Measurements from ENCODE around the gene MBD3L2B. TPM values are rescaled to one million over a fixed set of nuclear protein-coding genes. Genes with fewer than 3 reads are reported as not detected.
A peak's percentile ranks its signal among the peaks of the same experiment; 100 is the strongest.

MBD3L2B gene
- polyA plus RNA-seq, 4 donors, result not detected

DNA sequence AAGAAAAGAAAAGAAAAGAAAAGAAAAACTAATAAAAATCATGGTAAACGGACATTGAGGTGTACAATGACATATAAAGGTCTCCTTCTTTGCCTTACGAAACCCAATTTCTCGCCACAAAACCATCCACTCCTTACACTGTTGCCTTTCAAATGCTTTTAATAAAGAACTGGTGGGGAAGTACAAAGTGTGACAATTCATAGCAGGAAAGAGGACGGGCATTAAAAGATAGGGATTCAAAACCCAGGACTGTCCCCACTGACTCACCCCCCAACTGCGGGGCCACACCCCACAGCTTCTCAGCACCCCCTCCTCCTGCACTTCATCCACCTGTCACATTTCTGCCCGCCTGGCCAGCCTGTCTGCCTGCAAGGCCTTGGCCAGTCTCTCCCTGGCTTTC is 2.4 kb downstream of the MBD3L2B start:
- DNase-seq (ENCODE audit: low read depth in 4 of 4, low spot score in 2 of 4), result no peak

DNA sequence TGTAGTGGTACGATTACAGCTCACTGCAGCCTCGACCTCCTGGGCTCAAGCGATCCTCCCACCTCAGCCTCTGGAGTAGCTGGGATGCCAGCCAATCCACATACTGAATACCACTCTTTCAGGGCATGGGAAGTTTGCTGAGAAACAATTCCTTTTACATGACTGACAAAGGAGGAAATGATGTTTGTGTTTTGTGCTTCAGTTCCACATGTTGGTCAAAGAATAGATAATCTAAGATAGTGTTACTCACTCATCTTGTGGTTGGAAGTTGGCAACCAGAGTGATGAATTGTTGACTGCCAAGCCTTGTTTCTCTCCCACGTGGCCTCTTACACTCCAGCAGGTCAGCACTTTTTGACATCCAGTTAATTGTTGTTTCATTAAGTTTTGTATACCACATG is 7.6 kb downstream of the MBD3L2B start:
- no peak for DNase-seq (ENCODE audit: low read depth in 4 of 4, low spot score in 2 of 4)

DNA sequence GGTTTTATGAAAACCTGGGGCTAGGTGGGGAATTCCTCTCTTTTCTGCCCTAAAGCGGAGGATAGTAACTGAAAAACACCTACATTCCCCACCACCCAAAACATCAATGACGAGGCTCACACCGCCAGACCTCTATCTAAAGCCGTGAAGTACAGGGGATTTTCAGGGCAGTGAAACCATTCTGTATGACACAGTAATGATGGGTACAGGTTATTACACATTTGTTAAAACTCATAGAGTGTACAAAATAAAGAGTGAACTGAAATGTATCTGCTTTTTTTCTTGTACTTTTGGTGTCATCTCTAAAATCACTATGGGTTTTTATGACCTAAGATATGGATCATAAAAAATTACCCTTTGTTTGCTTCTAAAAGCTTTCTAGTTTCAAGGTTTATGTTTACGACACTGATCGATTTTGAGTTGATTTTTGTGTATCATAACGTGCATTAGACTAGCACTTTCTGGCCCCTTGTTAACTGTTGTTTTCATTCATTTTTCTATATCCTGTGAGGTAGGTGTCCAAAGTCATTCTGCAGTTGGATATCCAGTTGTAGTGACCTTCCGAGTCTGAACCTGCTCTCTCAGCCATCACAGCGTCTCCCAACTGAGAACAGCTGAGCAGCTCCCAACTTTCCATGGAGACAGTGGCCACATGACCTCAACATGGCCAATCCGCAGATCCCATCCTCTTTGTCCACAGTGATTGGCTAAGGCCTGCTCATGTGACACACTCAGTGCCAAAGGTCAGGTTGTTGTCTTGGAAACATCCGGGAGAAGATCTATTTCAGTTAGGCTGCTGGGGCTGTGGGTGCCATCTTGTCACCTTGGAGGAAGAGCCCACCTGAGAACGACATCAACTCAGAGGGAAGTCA is 10.3 kb downstream of the MBD3L2B start:
- no peak for DNase-seq (ENCODE audit: low read depth in 4 of 4, low spot score in 2 of 4)

DNA sequence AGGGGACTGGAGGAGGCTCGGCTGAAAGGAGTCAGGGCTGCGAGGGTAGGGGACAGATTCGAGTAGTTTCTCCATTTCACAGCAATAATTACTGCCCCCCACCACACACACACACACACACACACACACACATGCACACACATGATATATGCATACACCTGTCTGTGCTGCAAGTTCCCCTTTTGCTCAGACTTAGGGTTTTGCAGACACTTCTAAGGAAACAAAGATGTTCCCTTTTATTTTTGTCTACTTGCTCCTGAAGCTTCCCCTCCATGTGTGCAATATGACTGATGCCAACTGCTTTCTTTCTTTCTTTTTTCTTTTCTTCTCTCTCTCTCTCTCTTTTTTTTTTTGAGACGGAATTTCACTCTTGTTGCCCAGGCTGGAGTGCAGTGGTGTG is 13.4 kb downstream of the MBD3L2B start:
- no peak for DNase-seq (ENCODE audit: low read depth in 4 of 4, low spot score in 2 of 4)

DNA sequence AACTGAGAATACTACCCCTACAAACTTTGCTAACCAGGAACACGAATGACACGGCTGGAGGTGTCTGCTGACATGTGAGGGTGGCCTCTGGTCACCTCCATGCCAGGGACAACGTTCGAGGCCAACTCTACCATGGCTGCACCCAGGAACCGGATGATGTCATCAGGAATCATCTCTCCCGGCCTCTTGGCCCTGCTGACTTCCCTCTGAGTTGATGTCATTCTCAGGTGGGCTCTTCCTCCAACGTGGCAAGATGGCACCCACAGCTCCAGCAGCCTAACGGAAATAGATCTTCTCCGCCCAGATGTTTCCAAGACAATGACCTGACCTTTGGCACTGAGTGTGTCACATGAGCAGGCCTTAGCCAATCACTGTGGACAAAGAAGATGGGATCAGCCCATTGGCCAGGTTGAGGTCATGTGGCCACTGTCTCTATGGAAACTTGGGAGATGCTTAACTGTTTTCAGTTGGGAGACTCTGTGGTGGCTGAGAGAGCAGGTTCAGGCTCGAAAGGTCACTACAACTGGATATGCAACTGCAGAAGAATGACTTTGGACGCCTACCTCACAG is 15.0 kb downstream of the MBD3L2B start:
- no peak for DNase-seq (ENCODE audit: low read depth in 4 of 4, low spot score in 2 of 4)

DNA sequence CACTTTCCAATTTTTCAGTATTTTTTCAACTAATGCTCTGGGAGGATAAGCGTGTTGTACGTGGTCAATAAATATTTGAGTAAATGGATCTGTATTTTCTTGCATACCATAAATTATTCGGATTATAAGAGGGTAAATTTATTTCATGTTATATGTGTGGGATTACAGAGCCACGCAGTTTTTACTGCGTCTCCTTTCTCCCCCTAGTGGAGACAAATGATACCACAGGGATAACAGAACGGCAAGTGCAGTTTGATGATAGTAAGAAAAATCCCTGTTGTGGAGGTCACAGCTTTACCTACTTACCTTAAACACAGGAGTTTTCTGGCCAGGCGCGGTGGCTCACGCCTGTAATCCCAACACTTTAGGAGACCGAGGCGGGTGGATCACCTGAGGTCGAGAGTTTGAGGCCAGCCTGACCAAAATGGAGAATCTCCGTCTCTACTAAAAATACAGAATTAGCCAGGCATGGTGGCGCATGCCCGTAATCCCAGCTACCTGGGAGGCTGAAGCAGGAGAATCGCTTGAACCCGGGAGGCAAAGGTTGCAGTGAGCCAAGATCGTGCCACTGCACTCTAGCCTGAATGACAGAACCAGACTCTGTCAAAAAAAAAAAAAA is 16.8 kb downstream of the MBD3L2B start:
- DNase-seq (ENCODE audit: low read depth in 4 of 4, low spot score in 2 of 4), result peak in 2 of 4 donors; percentile 2 to 17

DNA sequence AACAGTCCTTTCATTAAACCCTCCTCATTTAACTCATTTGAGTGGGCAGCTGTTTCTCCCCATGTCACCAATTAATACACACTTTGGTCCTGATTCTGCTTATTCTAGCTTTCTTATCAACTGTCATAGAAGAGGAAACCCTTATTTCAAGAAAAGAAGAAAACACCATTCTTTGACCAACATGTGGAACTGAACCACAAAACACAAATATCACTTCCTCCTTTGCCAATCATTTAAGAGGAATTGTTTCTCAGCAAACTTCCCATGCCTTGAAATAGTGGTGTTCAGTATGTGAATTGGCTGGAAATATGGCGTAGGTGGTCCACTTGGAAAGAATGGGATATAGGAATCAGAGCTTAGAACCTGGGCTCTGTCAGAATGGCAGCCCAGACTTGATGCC is 20.4 kb downstream of the MBD3L2B start:
- no peak for DNase-seq (ENCODE audit: low read depth in 4 of 4, low spot score in 2 of 4)

DNA sequence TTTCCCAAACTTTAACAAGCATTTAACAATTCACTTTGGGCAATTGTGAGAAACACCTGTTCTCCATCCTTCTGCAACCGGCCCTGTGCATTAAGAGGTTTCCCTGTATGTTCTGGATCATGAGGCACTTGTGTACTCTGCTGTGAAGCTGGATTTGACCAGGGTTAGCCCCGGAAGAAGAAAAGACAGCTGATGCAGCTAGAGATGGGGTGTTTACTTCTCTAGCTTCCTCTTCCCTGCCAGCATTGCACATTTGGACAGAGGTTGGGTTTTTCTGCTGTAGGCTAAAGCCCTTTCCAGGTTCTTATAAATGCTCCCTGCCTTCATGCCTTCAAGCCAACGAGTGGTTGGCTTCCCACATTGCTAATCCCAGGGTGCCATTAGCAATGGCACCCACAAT is 20.9 kb downstream of the MBD3L2B start:
- no peak for DNase-seq (ENCODE audit: low read depth in 4 of 4, low spot score in 2 of 4)

DNA sequence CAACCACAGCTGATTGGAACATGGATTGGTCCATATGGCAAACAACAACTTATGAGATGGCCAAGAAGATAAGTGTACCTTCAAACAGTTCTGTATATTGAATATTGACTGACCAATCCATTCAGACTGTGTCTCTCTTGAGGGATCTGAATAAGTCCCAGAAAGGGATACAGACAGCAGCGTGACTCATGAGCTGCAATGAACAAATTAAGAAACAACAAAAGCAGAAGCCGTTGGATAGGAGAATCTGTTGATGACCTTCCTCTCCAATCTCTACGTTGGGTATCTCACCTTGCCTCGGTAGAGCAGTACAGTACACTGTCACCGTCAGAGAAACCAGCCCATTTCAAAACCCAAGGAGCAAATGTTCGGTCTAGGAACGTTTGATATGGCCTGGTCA is 21.3 kb downstream of the MBD3L2B start:
- no peak for DNase-seq (ENCODE audit: low read depth in 4 of 4, low spot score in 2 of 4)

DNA sequence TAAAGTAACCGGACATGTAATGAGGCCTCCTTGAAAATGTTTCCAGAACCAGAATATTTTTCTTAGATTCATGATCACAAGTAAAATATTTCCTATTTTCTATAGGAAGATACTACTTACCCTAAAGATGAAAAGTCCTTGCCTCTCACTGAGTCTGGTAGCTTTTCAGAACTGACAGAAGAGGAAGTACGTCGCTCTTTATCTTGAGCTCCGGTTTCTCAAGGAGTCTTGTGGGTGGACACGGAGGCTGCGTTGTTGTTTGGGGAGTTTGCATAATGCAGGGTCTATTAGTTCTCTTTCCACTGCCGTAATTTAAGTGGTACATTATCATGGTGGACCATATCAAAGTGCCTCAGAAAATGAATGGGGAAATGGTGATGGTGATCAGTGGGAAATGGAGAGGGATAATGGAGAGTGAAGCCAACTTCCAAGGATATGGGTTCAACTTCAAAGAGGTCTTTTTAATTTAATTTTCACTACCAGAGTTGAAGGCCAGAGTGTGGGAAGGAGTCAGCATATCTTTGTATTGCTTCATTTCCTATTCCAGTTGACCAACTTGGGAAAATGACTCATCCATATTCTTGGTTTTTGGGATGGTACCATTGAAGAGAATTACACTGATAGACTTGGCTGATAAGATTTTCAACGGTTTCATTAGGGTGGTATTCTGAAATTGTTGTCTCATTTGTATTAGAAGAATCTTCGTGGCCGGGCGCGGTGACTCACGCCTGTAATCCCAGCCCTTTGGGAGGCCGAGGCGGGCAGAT is 23.4 kb downstream of the MBD3L2B start:
- no peak for DNase-seq (ENCODE audit: low read depth in 4 of 4, low spot score in 2 of 4)

DNA sequence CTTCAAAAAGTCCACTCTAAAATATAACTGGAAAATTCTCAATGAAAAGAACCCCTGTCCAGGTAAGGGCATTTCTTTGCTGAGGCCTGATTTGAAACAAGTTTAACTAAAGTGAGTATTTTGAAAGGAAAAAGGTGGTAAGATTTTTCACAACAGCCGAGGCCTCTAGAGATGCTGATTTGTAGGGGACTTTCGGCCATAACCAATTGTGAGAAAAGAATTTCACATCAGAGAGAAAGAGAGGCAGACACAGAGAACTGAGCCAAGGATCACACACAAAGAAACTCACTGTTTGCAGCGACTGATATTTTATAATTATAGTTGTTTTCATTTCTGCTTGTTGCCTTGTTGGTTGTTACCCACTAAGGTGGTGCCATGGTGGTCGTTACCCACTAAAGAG is 24.4 kb downstream of the MBD3L2B start:
- DNase-seq (ENCODE audit: low read depth in 4 of 4, low spot score in 2 of 4), result no peak

DNA sequence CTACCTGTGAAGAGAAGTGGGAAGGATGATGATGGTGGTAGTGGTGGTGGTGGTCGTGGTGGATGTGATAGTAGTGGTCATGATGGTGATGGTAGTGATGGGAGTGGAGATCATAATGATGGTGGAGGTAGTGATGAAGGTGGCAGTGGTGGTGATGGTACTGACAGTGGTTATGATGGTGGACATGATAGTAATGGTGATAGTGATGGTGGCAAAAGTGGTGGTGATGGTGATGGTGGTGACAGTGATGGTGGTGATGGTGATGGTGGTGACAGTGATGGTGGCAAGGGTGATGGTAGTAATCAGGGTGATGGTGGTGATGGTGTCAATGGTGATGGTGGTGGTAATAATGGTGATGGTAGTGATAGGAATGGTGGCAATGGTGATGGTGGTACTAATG is 26.2 kb downstream of the MBD3L2B start:
- no peak for DNase-seq (ENCODE audit: low read depth in 4 of 4, low spot score in 2 of 4)

DNA sequence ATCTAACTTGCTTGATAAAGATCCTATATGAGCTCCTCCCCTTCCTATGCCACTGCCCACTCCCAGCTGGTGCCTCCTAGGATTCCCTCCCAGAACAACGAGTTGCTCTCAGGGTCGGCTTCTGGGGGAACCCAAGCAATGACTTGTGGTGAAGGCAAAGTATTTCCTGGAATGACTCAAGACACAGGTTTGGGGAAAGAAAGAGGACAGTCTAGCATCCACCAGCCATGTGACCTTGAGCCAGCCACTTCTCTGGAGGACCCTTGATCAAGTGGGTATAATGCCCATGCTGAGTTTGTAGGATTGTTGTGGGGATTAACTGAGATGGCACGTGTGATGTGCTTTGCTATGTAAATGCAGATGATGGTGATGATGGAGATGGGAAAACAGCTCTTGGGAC is 33.0 kb downstream of the MBD3L2B start:
- DNase-seq (ENCODE audit: low read depth in 4 of 4, low spot score in 2 of 4), result no peak

DNA sequence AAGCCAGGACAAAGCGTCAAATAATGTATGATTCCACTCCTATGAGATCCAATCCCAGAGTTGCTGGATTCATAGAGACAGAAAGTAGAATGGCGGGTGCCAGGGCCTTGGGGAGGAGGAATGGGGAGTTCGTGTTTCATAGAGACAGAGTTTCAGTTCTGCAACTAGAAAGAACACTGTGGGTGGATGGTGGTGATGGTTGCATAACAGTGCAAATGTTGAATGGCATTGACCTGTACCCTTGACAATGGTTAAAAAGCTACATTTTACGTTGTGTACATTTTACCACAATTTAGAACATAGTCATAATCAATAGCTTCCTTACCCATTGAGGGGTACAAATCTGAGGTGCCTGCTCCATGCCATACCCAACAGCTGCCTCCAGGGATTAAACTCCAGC is 33.4 kb downstream of the MBD3L2B start:
- no peak for DNase-seq (ENCODE audit: low read depth in 4 of 4, low spot score in 2 of 4)

DNA sequence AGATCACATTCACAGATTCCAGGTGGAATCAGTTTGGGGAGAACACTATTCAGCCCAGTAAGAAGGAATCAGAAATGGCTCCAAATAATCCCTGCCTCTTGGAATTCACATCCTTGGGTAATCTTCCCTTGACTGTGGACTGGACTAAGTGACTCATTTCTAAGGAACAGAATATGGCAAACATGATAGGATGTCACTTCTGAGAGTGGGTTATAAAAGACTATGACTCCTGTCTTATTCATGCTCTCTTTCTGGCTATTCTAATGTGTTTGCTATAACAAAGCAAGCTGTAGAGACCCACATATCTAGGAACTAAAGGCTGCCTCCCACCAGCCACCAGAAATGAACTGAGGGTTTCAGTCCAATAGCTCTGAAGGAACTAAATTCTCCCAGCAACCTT is 37.8 kb downstream of the MBD3L2B start:
- DNase-seq (ENCODE audit: low read depth in 4 of 4, low spot score in 2 of 4), result no peak

DNA sequence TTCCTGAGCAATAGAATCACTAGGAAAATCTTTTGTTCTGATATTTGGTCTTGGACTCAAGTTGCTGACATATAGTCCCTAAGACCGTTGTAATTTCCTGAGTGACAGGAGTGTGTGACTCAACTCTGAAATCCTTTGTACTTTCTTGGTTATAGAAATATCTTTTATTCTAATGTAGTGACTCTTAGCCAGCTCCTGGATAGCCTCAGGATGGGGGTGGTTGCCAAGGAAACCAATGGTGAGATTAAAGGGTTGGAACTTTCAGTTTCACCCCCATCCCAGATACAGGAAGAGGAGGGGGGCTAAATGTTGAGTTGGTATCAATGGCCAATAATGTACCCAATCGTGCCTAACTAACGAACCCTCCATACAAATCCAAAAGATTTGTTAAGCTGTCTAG is 41.8 kb downstream of the MBD3L2B start:
- no peak for DNase-seq (ENCODE audit: low read depth in 4 of 4, low spot score in 2 of 4)

DNA sequence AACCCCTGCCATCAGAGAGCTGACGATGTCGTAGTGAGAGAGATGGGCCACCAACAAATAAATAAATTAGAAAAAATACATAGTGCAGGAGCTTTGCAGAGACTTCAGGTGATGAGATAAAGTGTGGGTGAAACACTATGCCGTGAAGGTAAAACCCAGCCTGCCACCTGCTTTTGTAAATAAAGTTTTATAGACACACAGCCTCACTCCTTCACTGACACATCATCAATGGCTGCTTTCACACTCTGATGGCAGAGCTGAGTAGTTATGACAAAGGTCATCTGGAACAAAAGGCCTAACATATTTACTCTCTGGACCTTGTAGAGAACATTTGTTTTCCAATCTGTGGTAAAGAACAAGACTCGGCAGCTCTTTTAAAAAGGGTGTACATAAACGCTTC is 45.0 kb downstream of the MBD3L2B start:
- no peak for DNase-seq (ENCODE audit: low read depth in 4 of 4, low spot score in 2 of 4)

DNA sequence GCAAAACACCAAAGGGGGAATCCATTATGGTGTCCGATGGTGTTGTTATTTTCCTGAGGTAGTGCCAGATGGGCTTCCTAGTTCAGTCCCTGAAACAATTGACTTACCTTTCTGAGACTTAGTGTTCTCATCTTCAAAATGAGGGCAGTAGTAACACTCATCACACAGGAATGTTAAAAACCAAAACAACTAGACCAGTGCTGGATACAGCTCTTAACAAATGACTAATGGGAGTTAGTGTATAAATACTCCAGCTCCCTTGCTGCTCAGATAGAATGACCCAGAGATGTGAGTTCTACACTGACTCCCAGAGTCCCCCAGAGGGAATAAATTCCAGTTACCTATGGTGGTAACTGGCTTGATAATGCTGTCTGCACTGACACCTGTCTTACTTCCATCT is 49.9 kb downstream of the MBD3L2B start:
- no peak for DNase-seq (ENCODE audit: low read depth in 4 of 4, low spot score in 2 of 4)

DNA sequence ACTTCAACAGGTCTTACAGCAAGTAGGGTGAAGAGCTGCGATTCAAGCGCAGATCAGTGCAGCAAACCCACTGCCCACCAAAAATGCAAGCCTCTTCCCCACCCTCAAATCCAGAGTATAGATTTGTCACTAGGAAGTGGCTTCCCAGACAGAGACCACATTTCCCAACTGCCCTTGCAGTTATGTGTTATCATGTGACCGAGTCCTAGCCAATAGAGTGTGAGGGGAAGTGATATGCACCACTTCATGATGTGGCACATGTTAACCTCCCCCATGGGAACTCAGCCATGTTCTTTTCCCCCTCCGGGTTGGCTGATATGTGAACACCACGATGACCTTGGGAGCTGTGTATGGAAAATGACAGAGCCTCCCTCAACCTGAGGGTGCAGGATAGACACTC is 50.8 kb downstream of the MBD3L2B start:
- no peak for DNase-seq (ENCODE audit: low read depth in 4 of 4, low spot score in 2 of 4)

DNA sequence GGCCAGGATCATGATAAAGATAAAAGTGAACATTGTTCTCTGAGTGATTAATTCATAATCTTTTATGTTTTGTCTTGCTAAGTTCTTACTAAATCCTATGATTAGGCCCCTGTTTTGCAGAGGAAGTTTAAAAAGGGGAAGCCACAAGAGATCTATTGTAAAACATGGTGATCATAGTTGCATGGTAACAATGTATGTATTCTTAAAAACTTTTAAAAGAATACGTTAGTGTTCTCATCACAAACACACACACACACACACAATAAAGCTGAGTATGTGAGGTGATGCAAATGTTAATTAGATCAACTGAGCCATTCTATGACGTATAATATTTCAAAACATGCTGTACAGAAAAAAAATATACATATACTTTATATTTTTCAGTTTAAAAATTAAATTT is 51.2 kb downstream of the MBD3L2B start:
- no peak for DNase-seq (ENCODE audit: low read depth in 4 of 4, low spot score in 2 of 4)

DNA sequence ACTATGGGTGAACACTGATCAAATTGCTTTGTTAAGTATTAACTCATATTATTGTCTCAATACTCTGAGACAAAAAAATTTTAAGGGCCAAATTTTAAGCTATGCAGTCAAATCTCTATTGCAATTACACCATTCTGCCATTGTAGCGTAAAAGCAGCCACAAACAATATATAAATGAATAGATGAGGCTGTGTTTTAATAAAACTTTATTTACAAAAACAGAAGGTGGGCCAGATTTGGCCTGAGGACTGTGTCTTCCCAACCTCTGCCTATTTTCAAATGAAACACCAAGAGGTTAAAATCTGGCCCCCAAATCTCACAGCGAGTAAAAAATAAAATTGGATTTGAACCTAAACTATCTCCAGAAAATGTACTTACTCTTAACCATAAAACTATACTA is 51.7 kb downstream of the MBD3L2B start:
- DNase-seq (ENCODE audit: low read depth in 4 of 4, low spot score in 2 of 4), result no peak
